Lower lobe of right lung (tissue), 2 donors: ENCODE measurements around the gene RGS1. TPM values are rescaled to one million over a fixed set of nuclear protein-coding genes. Genes with fewer than 3 reads are reported as not detected.

Experiments used
- ATAC-seq, 2 donors: fragments of 200-7000 bp; cut with Tn5 transposase; one replicate each; pipeline ENCODE4 v1.9.1; 2020 to 2022; ENCODE audit warnings: mild to moderate bottlenecking in 2 of 2, moderate library complexity in 2 of 2
- DNase-seq: peaks from one replicate; pipeline ENCODE4 v3.0.0-alpha.2; 2020
- H3K27ac ChIP-seq: fragments of 200-600 bp; one replicate; pipeline ENCODE4 v1.8.0; 2022
- H3K27me3 ChIP-seq: fragments of 200-600 bp; one replicate; pipeline ENCODE4 v1.8.0; 2022; ENCODE audit warnings: low read depth
- H3K36me3 ChIP-seq: fragments of 200-600 bp; one replicate; pipeline ENCODE4 v1.8.0; 2022; ENCODE audit warnings: mild to moderate bottlenecking
- H3K4me1 ChIP-seq: fragments of 200-600 bp; one replicate; pipeline ENCODE4 v1.8.0; 2022
- H3K4me3 ChIP-seq: fragments of 200-600 bp; one replicate; pipeline ENCODE4 v1.8.0; 2022; ENCODE audit warnings: mild to moderate bottlenecking
- H3K9me3 ChIP-seq: fragments of 200-600 bp; one replicate; pipeline ENCODE4 v1.8.0; 2022
- CTCF ChIP-seq: fragments of 200-600 bp; IDR thresholded peaks from one replicate; pipeline ENCODE4 v1.8.0; 2022; ENCODE audit warnings: antibody characterized with exemption, mild to moderate bottlenecking
- intact Hi-C: fragments of 100-400 bp; cut with DNase I; formaldehyde crosslinking; loops from one replicate; pipeline ENCODE4 v1.11.0; 2022
- total RNA-seq: library from RNA; stranded (reverse); fragmentation: NEBNext Ultra II Directional; extraction: Animal tissue kit (Norgen Biotek cat#: 25700); gene quantifications from one replicate; pipeline ENCODE4 v1.2.1, GENCODE V29; 2021
- donor health status: DM: no; HTN: yes; CAD: no; lungs with severe emphysema.

Gene RGS1
- total RNA-seq, 1 donor from 2014 or later = 16.3 TPM

GRCh38 chr1:192579010-192579738 lies 3.6 kb downstream of the RGS1 start:
- H3K27ac ChIP-seq = no peak overlapping the region
- H3K36me3 ChIP-seq = no peaks in the 10 kb centered on the region
- TF ChIP-seq CTCF = no peak
- no peaks in the 10 kb centered on the region for H3K27me3 ChIP-seq
- peaks cover 9% of the 10 kb centered on the region for H3K4me1 ChIP-seq
- no peaks in the 10 kb centered on the region for H3K9me3 ChIP-seq
- intact Hi-C loops = no loop called here
- H3K4me3 ChIP-seq = peak overlapping the region; percentile 2
- DNase-seq = no peak
- ATAC-seq = peak in 1 of 2 donors; percentile 6

- Histone ChIP-seq H3K4me3 (no peak overlapping the region), H3K27me3 (no peaks in the 10 kb centered on the region), H3K4me1 (no peaks in the 10 kb centered on the region), H3K9me3 (no peaks in the 10 kb centered on the region), H3K36me3 (no peaks in the 10 kb centered on the region), H3K27ac (no peak overlapping the region)
- intact Hi-C loops = no loop called here
- TF ChIP-seq CTCF = peak; percentile 28
- no peak for DNase-seq
- peak; percentile 73 to 77 for ATAC-seq
These were observed 4.9 kb downstream of the RGS1 start for GRCh38 chr1:192580351-192580962.

GRCh38 chr1:192581131-192581927 lies 5.8 kb downstream of the RGS1 start:
- Histone ChIP-seq H3K4me3 (no peak overlapping the region), H3K9me3 (no peaks in the 10 kb centered on the region), H3K4me1 (no peaks in the 10 kb centered on the region), H3K27ac (no peak overlapping the region), H3K27me3 (no peaks in the 10 kb centered on the region), H3K36me3 (no peaks in the 10 kb centered on the region)
- DNase-seq (no peak), ATAC-seq (peak in 1 of 2 donors; percentile 11)
- intact Hi-C loops = no loop called here
- TF ChIP-seq CTCF = no peak

GRCh38 chr1:192584866-192585265 lies 9.3 kb downstream of the RGS1 start:
- H3K4me3 ChIP-seq = no peak overlapping the region
- no peaks in the 10 kb centered on the region for H3K27me3 ChIP-seq
- intact Hi-C loops = no loop called here
- H3K27ac ChIP-seq = no peak overlapping the region
- TF ChIP-seq CTCF = no peak
- ATAC-seq (no peak), DNase-seq (no peak)
- H3K4me1 ChIP-seq = no peaks in the 10 kb centered on the region
- H3K36me3 ChIP-seq = no peaks in the 10 kb centered on the region
- H3K9me3 ChIP-seq = no peaks in the 10 kb centered on the region

- TF ChIP-seq CTCF = no peak
- no peak for ATAC-seq
- H3K4me3 ChIP-seq = no peak overlapping the region
- H3K36me3 ChIP-seq = no peaks in the 10 kb centered on the region
- intact Hi-C loops = no loop called here
- no peaks in the 10 kb centered on the region for H3K9me3 ChIP-seq
- H3K27ac ChIP-seq = no peak overlapping the region
- no peaks in the 10 kb centered on the region for H3K4me1 ChIP-seq
- DNase-seq = no peak
- no peaks in the 10 kb centered on the region for H3K27me3 ChIP-seq
These were observed 12.1 kb downstream of the RGS1 start for GRCh38 chr1:192587386-192588266.
